D721Med (cell line): Measurements from ENCODE around the gene SLC38A5.
"Not testable (repeated sequence)": the region's sequence is repeated elsewhere in the genome, so short reads cannot be mapped to it uniquely, and the experiment has no call there.

Source experiments
- DNase-seq: peaks from one replicate; pipeline ENCODE4 v3.0.0; 2011; ENCODE audit warnings: low spot score; ENCODE audit not compliant: insufficient read length
- FAIRE-seq: peaks from 2 replicates; lab custom pipeline; 2011; peaks lifted over from hg19 to GRCh38; lab: Jason Lieb, UNC
- CTCF ChIP-seq: IDR thresholded peaks from 2 replicates; pipeline ENCODE4 v1.5.1; 2012; ENCODE audit warnings: mild to moderate bottlenecking, control low read depth; ENCODE audit not compliant: insufficient read depth; ENCODE audit errors: missing control alignments

SLC38A5 gene

GRCh38 chrX:48470110-48470832, at the start of gene SLC38A5:
SLC38A5 (minus strand) TSS chrX:48470260; CDS start chrX:48467924, 2,336 bp downstream.
- DNase-seq (no peak), FAIRE-seq (no peak)
- no peak for TF ChIP-seq CTCF

- not testable (repeated sequence) for FAIRE-seq, DNase-seq
These were observed 49.4 kb upstream of the SLC38A5 start for GRCh38 chrX:48519481-48519880.

- DNase-seq (no peak), FAIRE-seq (no peak)
- no peak for TF ChIP-seq CTCF
These were observed 46.9 kb upstream of the SLC38A5 start for GRCh38 chrX:48516987-48517386.

- FAIRE-seq, result no peak
- no peak for DNase-seq
- TF ChIP-seq CTCF, result no peak
These were observed 46.2 kb upstream of the SLC38A5 start for GRCh38 chrX:48516285-48516684.

- DNase-seq, result no peak
- no peak for TF ChIP-seq CTCF
- no peak for FAIRE-seq
These were observed 45.8 kb upstream of the SLC38A5 start for GRCh38 chrX:48515842-48516241.

GRCh38 chrX:48514868-48515460, 44.9 kb upstream of the SLC38A5 start:
- no peak for FAIRE-seq
- no peak for DNase-seq
- TF ChIP-seq CTCF, result no peak

GRCh38 chrX:48514126-48514806, 44.2 kb upstream of the SLC38A5 start:
- FAIRE-seq (no peak), DNase-seq (no peak)
- TF ChIP-seq CTCF, result no peak
